HUES64 (cell line): Measurements from ENCODE around the gene RARRES1.

ENCODE experiments used
- H3K27ac ChIP-seq: 2 replicates; pipeline ENCODE4 v1.7.0; 2013; ENCODE audit warnings: low read depth, low read length, inconsistent platforms
- H3K27me3 ChIP-seq: 2 replicates; pipeline ENCODE4 v1.6.1; 2013; ENCODE audit warnings: mild to moderate bottlenecking, low read length; ENCODE audit not compliant: insufficient read depth
- H3K36me3 ChIP-seq: 2 replicates; pipeline ENCODE4 v1.6.1; 2013; ENCODE audit warnings: mild to moderate bottlenecking, low read length; ENCODE audit not compliant: insufficient read depth
- H3K4me1 ChIP-seq: 2 replicates; pipeline ENCODE4 v1.6.1; 2013; ENCODE audit warnings: mild to moderate bottlenecking, low read length, moderate library complexity; ENCODE audit not compliant: insufficient read depth
- H3K4me3 ChIP-seq: 2 replicates; pipeline ENCODE4 v1.5.1; 2013; ENCODE audit warnings: mild to moderate bottlenecking, low read length, moderate library complexity
- H3K9ac ChIP-seq: 2 replicates; pipeline ENCODE4 v1.6.1; 2013; ENCODE audit warnings: mild to moderate bottlenecking, low read depth, low read length
- H3K9me3 ChIP-seq: 2 replicates; pipeline ENCODE4 v1.6.1; 2013; ENCODE audit warnings: low read depth, low read length; ENCODE audit not compliant: insufficient read depth
- WGBS: fragments of 150-250, 120-280 bp; methylation state at CpG from one replicate; pipeline ENCODE4 v1.1.7; 2013; ENCODE audit warnings: missing lambda C conversion rate; 5-methylcytosine and 5-hydroxymethylcytosine counted together

Gene RARRES1

GRCh38 chr3:158761350-158761749, 29.1 kb upstream of the RARRES1 start:
- Histone ChIP-seq H3K27ac (no peak overlapping the region), H3K4me3 (no peak overlapping the region), H3K36me3 (no peaks in the 10 kb centered on the region), H3K27me3 (no peaks in the 10 kb centered on the region), H3K9me3 (no peaks in the 10 kb centered on the region), H3K9ac (no peak overlapping the region), H3K4me1 (no peaks in the 10 kb centered on the region)
- 93% methylated on average over 3 of the region's 3 CpGs for WGBS

- no peaks in the 10 kb centered on the region for H3K27me3 ChIP-seq
- H3K4me1 ChIP-seq = no peaks in the 10 kb centered on the region
- WGBS = 96% methylated on average over 2 of the region's 2 CpGs
- H3K9ac ChIP-seq = no peak overlapping the region
- no peaks in the 10 kb centered on the region for H3K36me3 ChIP-seq
- no peak overlapping the region for H3K4me3 ChIP-seq
- H3K27ac ChIP-seq = no peak overlapping the region
- no peaks in the 10 kb centered on the region for H3K9me3 ChIP-seq
These were observed 23.2 kb upstream of the RARRES1 start for GRCh38 chr3:158755421-158755820.

GRCh38 chr3:158753854-158754253, 21.6 kb upstream of the RARRES1 start:
- H3K9me3 ChIP-seq = no peaks in the 10 kb centered on the region
- no peaks in the 10 kb centered on the region for H3K27me3 ChIP-seq
- no peak overlapping the region for H3K4me3 ChIP-seq
- 94% methylated on average over 5 of the region's 5 CpGs for WGBS
- no peaks in the 10 kb centered on the region for H3K4me1 ChIP-seq
- H3K36me3 ChIP-seq = no peaks in the 10 kb centered on the region
- no peak overlapping the region for H3K27ac ChIP-seq
- H3K9ac ChIP-seq = no peak overlapping the region

- Histone ChIP-seq H3K27ac (no peak overlapping the region), H3K36me3 (no peaks in the 10 kb centered on the region), H3K9me3 (no peaks in the 10 kb centered on the region), H3K9ac (no peak overlapping the region), H3K4me3 (no peak overlapping the region), H3K27me3 (no peaks in the 10 kb centered on the region), H3K4me1 (no peaks in the 10 kb centered on the region)
- 57% methylated on average over 1 of the region's 1 CpG for WGBS
These were observed 19.1 kb upstream of the RARRES1 start for GRCh38 chr3:158751316-158751715.

GRCh38 chr3:158750016-158750415, 17.8 kb upstream of the RARRES1 start:
- Histone ChIP-seq H3K9me3 (no peaks in the 10 kb centered on the region), H3K9ac (no peak overlapping the region), H3K36me3 (no peaks in the 10 kb centered on the region), H3K27ac (no peak overlapping the region), H3K27me3 (no peaks in the 10 kb centered on the region), H3K4me3 (no peak overlapping the region), H3K4me1 (no peaks in the 10 kb centered on the region)
- WGBS = 91% methylated on average over 6 of the region's 6 CpGs

- Histone ChIP-seq H3K9me3 (no peaks in the 10 kb centered on the region), H3K4me1 (no peaks in the 10 kb centered on the region), H3K4me3 (no peak overlapping the region), H3K27ac (no peak overlapping the region), H3K36me3 (no peaks in the 10 kb centered on the region), H3K9ac (no peak overlapping the region), H3K27me3 (no peaks in the 10 kb centered on the region)
- WGBS = 93% methylated on average over 5 of the region's 5 CpGs
These were observed 17.3 kb upstream of the RARRES1 start for GRCh38 chr3:158749526-158749925.

- Histone ChIP-seq H3K9me3 (no peaks in the 10 kb centered on the region), H3K27ac (no peak overlapping the region), H3K4me1 (no peaks in the 10 kb centered on the region), H3K27me3 (no peaks in the 10 kb centered on the region), H3K36me3 (no peaks in the 10 kb centered on the region), H3K9ac (no peak overlapping the region), H3K4me3 (no peak overlapping the region)
- WGBS = 95% methylated on average over 7 of the region's 7 CpGs
These were observed 16.1 kb upstream of the RARRES1 start for GRCh38 chr3:158748237-158748828.

- no peaks in the 10 kb centered on the region for H3K9me3 ChIP-seq
- H3K4me3 ChIP-seq = no peak overlapping the region
- H3K27me3 ChIP-seq = no peaks in the 10 kb centered on the region
- no peak overlapping the region for H3K27ac ChIP-seq
- H3K4me1 ChIP-seq = no peaks in the 10 kb centered on the region
- H3K36me3 ChIP-seq = no peaks in the 10 kb centered on the region
- WGBS = 95% methylated on average over 1 of the region's 3 CpGs
- H3K9ac ChIP-seq = no peak overlapping the region
These were observed 15.2 kb upstream of the RARRES1 start for GRCh38 chr3:158747417-158747816.

- Histone ChIP-seq H3K27ac (no peak overlapping the region), H3K4me1 (no peaks in the 10 kb centered on the region), H3K9ac (no peak overlapping the region), H3K36me3 (no peaks in the 10 kb centered on the region), H3K9me3 (no peaks in the 10 kb centered on the region), H3K4me3 (no peak overlapping the region), H3K27me3 (no peaks in the 10 kb centered on the region)
- WGBS = no CpG with 5 or more reads among the region's 1 CpG
These were observed 13.3 kb upstream of the RARRES1 start for GRCh38 chr3:158745551-158745950.

GRCh38 chr3:158744567-158745288, 12.5 kb upstream of the RARRES1 start:
- Histone ChIP-seq H3K27me3 (no peaks in the 10 kb centered on the region), H3K4me3 (no peak overlapping the region), H3K9me3 (no peaks in the 10 kb centered on the region), H3K9ac (no peak overlapping the region), H3K4me1 (no peaks in the 10 kb centered on the region), H3K27ac (no peak overlapping the region), H3K36me3 (no peaks in the 10 kb centered on the region)
- 89% methylated on average over 4 of the region's 4 CpGs for WGBS

GRCh38 chr3:158743664-158744566, 11.7 kb upstream of the RARRES1 start:
- H3K9ac ChIP-seq = no peak overlapping the region
- no peak overlapping the region for H3K27ac ChIP-seq
- no peaks in the 10 kb centered on the region for H3K27me3 ChIP-seq
- no peak overlapping the region for H3K4me3 ChIP-seq
- H3K9me3 ChIP-seq = no peaks in the 10 kb centered on the region
- WGBS = 96% methylated on average over 5 of the region's 5 CpGs
- no peaks in the 10 kb centered on the region for H3K4me1 ChIP-seq
- no peaks in the 10 kb centered on the region for H3K36me3 ChIP-seq
